GM18861 (cell line): ENCODE measurements around the gene RGS10.

Source experiments
- ATAC-seq: cut with Tn5 transposase; IDR thresholded peaks from one replicate; pipeline ENCODE4 v1.9.1; 2021; ENCODE audit not compliant: unreplicated experiment

The RGS10 gene

GRCh38 chr10:119452396-119452795, 90.1 kb downstream of the RGS10 start:
- no peak for ATAC-seq

- ATAC-seq, result no peak
Observed at GRCh38 chr10:119451300-119451896, 91.1 kb downstream of the RGS10 start.

- ATAC-seq, result no peak
Observed at GRCh38 chr10:119450606-119451299, 91.8 kb downstream of the RGS10 start.
